Fibroblast of skin of left quadriceps (primary cell): ENCODE results near the gene HYAL3.

Source experiments
- DNase-seq, 2 experiments: peaks; one replicate each; pipeline ENCODE4 v3.0.0-alpha.2; 2013; ENCODE audit warnings: low read depth in 2 of 2

HYAL3 gene, protein sequence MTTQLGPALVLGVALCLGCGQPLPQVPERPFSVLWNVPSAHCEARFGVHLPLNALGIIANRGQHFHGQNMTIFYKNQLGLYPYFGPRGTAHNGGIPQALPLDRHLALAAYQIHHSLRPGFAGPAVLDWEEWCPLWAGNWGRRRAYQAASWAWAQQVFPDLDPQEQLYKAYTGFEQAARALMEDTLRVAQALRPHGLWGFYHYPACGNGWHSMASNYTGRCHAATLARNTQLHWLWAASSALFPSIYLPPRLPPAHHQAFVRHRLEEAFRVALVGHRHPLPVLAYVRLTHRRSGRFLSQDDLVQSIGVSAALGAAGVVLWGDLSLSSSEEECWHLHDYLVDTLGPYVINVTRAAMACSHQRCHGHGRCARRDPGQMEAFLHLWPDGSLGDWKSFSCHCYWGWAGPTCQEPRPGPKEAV

DNA sequence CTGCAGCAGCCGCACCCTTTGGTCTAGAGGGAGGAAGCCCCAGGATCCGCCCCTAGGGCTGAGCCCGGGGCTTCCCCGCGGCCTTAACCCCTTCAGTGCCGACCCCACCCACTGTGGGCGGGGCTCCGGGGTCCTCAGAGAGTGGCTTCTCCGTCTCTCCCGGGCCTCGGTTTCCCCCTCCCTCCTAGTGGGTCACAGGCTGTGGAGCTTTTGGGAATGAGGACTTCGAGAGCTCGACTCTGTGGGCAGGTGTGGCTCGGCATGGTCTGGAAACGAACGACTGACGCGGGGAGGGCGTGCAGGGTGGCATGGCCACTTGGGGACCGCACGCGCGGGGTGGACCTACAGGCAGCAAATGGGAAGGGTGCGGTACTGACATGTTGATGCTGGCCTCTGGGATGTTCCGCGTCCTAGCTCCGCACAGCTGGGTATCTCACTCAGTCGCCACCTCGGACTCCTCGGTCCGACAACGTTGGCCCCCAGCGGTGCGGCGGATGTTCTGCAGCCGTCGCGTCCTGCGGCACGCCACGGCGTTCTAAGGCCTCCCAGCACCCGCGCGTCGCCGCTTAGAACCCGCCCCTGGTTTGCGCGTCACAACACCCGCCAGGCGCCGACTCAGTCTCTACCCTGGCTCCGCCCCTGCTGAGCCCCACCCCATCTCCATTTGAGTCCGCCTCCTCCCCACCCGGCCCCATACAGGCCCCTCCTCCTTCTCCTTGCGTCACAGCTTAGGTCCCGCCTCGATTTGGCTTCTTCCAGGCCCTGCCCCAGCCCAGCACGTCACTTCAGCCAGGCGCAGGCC is at the start of gene HYAL3, which contains the start of gene NAA80:
TSS of gene HYAL3 (minus strand) at position 570 of the 802 bp plus-strand sequence. CDS start 3,803 bp downstream, outside the sequence.
TSS of gene NAA80 (minus strand) at position 570 of the 802 bp plus-strand sequence. CDS start 1,942 bp downstream, outside the sequence.
- DNase-seq, result peak; percentile 98 to 99

- DNase-seq, result peak in 1 of 2 experiments; percentile 53
These were observed 48.1 kb upstream of the HYAL3 start for GRCh38 chr3:50347187-50347813.

DNA sequence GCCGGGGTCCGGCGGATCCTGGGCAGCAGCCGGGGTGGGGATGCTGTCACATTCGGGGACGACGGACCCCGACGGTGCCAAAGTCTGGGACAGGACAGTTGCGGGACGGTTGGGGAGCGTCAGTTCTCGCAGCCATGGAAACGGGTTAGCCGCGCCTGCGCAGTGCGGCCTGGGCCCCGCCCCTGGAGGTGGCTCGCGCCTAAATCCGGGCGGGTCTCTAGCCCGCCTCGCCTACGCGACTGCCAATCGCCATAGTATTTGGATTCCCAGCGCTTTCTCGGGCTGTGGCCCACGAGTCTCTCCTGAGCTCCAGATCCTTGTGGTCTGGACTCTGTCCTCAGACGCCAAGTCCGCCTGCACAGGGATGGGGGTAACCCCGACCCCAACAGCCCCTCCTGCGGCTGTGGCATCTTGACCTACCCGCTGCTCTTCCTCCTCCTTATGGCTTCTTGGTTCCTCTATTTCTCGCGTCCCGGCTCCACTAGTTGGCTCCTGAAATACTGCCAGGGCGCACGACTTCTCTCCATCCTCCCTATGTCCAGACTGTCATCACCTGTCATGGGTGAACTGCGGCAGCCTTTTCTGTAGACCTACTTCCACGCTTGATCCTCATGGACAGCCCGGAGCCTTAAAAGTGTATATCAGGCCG is 46.5 kb upstream of the HYAL3 start, which contains the start of gene ZMYND10:
TSS of gene ZMYND10 (minus strand) at position 147 of the 649 bp plus-strand sequence. CDS start 153 bp downstream, outside the sequence.
- no peak for DNase-seq

- DNase-seq, result no peak
These were observed 45.8 kb upstream of the HYAL3 start for GRCh38 chr3:50345008-50345407.

GRCh38 chr3:50342813-50343633 is 43.8 kb upstream of the HYAL3 start:
- no peak for DNase-seq

DNA sequence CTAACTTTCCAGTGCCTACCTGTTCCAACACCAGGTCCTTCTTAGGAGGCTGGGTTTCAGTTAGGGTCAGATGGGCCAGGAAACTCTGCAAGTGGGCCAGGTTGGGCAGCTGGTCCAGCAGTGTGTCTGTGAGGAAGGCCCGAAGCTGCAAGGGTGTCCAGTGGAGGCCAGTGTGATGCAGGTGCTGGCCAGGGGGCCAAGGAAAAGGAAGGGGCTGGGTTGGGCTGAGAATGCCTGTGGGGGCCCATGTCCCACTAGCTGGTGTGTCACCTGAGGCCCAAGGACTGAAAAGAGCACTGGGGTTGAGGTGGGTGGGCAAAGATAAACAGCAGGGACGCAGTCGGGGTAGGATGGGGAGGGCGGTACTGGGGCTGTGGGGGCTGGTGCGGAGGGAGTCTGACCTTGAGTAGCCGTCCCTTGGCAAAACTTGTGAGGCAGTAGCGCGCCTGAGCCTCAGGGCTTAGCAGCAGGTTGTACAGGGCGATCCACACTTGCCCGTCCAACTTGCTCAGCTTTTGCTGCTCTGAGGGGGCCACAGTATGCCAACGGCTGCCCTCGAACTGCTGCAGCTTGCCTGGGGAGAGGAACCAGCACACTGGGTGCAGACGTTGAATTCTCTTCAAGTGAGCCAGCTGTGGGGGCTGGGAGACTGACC is 42.9 kb upstream of the HYAL3 start:
- DNase-seq, result no peak

DNA sequence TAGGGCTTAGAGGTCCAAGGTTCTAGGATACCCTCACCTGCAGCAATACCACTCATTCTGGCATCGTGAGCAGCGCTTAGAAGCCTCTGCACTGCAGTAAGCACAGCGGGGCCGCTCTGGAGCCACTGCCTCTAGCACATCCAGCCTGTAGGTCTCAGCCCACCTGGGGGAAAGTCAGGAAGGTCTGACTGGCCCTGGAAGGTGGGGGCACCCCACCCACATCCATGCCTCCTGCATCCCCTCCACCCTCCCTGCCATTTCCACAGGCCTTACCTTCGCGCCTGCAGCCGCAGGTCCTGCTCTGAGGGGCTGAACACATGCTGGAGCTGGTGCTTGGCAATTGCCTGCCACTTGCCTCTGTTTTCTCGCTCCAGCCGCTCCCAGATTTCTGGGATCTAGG is 42.3 kb upstream of the HYAL3 start:
- no peak for DNase-seq

GRCh38 chr3:50340448-50341329 is 41.5 kb upstream of the HYAL3 start, which contains the start of gene RASSF1:
TSS of gene RASSF1 (minus strand) at chr3:50340836. CDS start at chr3:50340805, 31 bp downstream.
- DNase-seq, result no peak

GRCh38 chr3:50340147-50340447 is 40.9 kb upstream of the HYAL3 start:
- no peak for DNase-seq

DNA sequence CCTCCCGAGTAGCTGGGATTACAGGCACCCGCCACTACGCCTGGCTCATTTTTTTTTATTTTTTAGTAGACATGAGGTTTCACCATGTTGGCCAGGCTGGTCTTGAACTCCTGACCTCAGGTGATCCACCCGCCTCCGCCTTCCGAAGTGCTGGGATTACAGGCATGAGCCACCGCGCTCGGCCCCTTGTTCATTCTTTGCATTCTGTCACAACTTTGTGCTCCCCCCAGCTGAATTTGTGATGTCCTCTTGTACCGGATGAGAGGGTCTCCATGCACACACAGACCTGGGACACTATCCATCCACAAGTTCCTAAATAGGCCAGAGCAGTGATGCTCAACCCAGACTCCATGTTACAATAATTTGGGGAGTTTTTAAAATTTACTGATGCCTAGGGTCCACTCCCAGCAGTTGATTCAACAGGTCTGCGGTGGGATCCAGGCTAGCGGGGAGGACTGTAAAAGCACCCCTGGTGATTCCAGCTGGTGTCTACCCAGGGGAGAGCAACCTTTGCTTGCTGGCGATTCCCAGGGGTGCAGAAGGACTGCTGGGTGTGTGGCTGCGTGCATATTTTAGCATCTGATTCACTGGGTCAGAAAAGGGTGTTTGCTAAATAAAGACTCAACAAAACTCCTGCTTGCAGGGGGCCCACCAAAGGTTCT is 40.4 kb upstream of the HYAL3 start:
- DNase-seq, result no peak

- no peak for DNase-seq
These were observed 39.8 kb upstream of the HYAL3 start for GRCh38 chr3:50338965-50339364.

DNA sequence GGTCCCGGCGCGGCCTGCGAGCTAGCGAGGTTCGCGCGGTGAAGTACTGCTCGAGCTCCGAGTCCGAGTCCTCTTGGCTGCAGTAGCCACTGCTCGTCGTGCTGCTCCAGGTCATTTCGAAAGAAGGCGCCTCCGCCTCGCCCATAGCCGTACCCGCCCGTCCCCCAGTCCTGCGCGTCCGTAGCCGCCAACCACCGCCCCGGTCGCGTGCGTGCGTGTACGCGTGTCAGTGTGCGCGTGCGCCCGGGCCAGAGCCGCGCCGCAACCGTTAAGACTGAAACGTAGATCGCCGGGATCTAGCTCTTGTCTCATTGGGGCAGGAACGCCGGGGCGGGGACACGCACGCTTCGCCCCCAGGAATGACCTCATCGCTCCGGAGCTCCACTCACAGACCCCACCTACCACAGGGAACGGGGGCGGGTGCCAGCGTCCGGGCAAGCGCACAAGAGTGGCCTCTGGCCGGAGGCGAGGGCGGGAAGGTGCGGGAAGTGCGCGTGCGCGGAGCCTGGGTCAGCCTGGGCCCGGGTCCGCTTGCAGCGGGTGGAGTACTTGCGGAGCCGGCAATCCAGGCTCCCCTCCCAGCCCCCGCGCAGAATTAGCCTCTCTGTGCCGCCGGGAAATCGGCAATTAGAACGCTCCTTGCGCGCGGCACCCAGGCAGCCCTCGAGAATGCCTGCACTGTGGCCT is 38.1 kb upstream of the HYAL3 start:
- peak; percentile 97 for DNase-seq

- DNase-seq, result no peak
These were observed 37.4 kb upstream of the HYAL3 start for GRCh38 chr3:50336452-50337174.

DNA sequence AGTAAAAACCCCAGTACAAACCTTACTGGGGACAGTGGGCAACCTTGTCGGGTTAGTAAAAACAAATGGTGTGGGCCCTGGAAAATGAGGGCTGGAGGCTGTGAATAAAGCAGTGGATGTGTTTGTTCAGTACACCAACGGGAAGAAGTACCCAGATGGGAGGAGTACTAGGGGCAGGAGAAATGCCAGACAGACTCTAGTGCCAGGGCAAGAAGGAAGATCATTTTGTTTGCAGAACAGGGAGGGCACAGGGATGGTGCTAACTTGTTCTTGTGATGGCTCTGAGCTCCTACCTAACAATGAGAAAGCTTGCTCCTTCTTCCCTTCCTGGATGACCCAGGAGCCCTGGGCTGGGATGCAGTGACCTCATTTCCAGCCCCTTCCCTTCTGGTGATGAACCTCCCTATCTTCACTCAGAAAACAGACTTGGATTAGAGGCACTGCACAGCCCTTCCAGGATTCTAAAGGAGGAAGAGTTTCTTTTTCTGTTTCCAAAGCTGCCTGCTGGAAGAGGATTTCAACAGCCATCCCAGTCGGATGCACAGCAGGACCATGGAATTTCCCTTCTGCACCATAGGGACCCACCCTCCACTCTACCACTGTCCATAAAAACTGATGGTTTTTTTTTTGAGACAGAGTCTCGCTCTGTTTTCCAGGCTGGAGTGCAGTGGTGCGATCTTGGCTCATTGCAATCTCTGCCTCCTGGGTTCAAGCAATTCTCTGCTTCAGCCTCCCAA is 35.3 kb upstream of the HYAL3 start:
- no peak for DNase-seq

GRCh38 chr3:50333744-50334328 is 34.6 kb upstream of the HYAL3 start:
- no peak for DNase-seq

DNA sequence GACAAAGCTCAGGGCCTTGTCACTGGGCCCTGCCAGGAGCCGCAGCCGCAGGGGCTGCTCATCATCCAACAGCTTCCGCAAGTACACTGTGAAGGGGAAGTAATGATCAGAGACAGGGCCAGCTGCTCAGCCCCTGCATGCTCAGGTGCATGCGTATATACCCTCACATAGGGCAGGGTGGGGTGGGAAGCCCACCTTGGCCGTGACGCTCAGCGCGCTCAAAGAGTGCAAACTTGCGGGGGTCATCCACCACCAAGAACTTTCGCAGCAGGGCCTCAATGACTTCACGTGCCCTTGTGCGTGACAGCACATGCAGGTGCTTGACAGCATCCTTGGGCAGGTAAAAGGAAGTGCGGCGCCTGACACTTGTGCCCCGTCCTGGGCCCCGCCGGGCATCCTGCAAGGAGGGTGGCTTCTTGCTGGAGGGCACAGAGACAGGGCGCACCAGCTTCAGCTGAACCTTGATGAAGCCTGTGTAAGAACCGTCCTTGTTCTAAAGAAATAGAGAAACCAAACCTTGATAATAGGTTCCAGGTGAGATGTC is 32.2 kb upstream of the HYAL3 start:
- DNase-seq, result no peak
